ENCODE data around the gene TICAM2. TPM values are rescaled to one million over a fixed set of nuclear protein-coding genes. Genes with fewer than 3 reads are reported as not detected.

TICAM2 gene
- total and polyA plus RNA-seq, 2 of the 8 experiments (the other 6 are each of a cell fraction or from before 2014, with no cell fraction given) = 0.02 TPM; not detected in 1

DNA sequence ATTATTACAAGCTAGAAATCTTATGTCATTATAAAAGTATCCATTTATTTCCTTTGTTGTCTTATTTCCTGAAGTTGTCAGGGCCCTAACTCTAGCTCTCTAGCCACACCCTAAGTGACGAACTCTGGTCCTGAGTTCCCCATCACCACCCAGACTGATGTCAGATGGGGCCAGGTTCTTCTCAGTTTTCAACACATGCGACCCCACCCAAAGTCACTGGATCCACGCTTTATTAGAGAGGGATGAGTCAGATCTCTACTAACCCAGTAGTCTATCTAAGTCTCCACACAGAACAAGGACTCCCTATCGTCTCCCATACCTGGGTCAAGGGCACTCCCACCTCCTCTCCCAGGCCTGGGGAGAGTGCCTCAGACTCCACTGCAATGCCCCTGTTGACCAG lies 50.9 kb downstream of the TICAM2 start (continued):
- no peak for TF ChIP-seq BRCA1 (IDR thresholded peaks at IDR 0.05; ENCODE audit: low read depth, low read length)
- no peak for TF ChIP-seq KDM4A (IDR thresholded peaks at IDR 0.05; ENCODE audit: low read depth, low read length, severe bottlenecking)
- TF ChIP-seq ZNF274 (IDR thresholded peaks at IDR 0.05; ENCODE audit: borderline replicate concordance, extremely low read depth, low read length) = no peak
- TF ChIP-seq SAP30 (IDR thresholded peaks at IDR 0.05; ENCODE audit: insufficient read depth, insufficient replicate concordance, low read length) = no peak

All from H1 (cell line).